Body of pancreas (tissue), 4 donors: Measurements from ENCODE around the gene S100A9.

Source experiments
- POLR2A ChIP-seq, 3 donors: fragments of 450-650 bp; IDR thresholded peaks; one replicate each; pipeline ENCODE4 v1.6.1; 2016; ENCODE audit warnings: antibody characterized with exemption in 3 of 3, mild to moderate bottlenecking in 2 of 3
- TF ChIP-seq, protein P1 (sequence below), 7 experiments: fragments of 450-650 bp in 4 of 7; fragments of 200-600 bp in 3 of 7; sonication (generic) in 3 of 7; IDR thresholded peaks; one replicate each; pipeline ENCODE4 v1.5.1; 2016 to 2019; ENCODE audit warnings: antibody characterized with exemption in 7 of 7

DNA sequence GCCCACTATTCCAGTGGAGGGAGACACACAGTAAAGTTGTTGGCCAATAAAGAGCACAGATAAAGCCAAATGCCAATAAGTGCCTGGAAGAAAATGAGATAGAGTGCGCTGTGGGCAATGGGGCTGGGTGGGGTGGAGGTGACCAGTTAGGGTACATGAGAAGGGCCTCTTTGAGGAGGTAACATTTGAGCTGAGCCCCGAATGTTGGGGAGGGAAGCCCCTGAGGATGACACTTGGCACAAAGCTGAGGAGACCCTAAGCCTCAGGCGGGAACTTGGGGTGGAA is 979 bp downstream of the S100A9 start:
- TF ChIP-seq, protein P1, sequence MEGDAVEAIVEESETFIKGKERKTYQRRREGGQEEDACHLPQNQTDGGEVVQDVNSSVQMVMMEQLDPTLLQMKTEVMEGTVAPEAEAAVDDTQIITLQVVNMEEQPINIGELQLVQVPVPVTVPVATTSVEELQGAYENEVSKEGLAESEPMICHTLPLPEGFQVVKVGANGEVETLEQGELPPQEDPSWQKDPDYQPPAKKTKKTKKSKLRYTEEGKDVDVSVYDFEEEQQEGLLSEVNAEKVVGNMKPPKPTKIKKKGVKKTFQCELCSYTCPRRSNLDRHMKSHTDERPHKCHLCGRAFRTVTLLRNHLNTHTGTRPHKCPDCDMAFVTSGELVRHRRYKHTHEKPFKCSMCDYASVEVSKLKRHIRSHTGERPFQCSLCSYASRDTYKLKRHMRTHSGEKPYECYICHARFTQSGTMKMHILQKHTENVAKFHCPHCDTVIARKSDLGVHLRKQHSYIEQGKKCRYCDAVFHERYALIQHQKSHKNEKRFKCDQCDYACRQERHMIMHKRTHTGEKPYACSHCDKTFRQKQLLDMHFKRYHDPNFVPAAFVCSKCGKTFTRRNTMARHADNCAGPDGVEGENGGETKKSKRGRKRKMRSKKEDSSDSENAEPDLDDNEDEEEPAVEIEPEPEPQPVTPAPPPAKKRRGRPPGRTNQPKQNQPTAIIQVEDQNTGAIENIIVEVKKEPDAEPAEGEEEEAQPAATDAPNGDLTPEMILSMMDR (IDR thresholded peaks at IDR 0.05): no peak
- no peak for TF ChIP-seq POLR2A (IDR thresholded peaks at IDR 0.05)
